ENCODE data around the gene IFI44L. TPM values are rescaled to one million over a fixed set of nuclear protein-coding genes. Genes with fewer than 3 reads are reported as not detected.

Gene IFI44L
- total RNA-seq, 4 donors from 2014 or later = 0.57 to 4.6 (median 2.2) TPM

DNA sequence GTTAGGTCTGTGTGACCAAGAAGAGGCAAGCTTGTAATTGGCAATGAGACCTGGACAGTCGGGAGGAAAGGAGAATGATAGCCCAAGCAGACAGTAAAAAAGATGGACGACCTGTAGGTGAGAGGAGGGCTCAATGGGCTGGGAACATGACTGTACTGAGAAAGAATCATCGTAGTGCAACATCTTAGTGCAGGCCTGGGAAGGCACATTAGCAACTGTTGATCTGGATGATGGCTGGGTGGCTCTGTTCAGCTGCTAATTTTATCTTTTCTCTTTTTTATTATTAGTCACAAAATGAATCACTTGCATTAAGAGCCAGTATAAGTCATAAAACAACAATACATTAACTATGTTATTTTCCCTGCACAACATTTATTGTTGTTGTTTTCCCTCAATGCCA is 62.2 kb downstream of the IFI44L start:
- H3K9me3 ChIP-seq = no peaks in the 10 kb centered on the region
- no peak for DNase-seq (ENCODE audit: low spot score in 2 of 2)
- TF ChIP-seq POLR2A (IDR thresholded peaks at IDR 0.05) = no peak
- TF ChIP-seq POLR2AphosphoS5 (IDR thresholded peaks at IDR 0.05) = no peak
- TF ChIP-seq, protein P1, sequence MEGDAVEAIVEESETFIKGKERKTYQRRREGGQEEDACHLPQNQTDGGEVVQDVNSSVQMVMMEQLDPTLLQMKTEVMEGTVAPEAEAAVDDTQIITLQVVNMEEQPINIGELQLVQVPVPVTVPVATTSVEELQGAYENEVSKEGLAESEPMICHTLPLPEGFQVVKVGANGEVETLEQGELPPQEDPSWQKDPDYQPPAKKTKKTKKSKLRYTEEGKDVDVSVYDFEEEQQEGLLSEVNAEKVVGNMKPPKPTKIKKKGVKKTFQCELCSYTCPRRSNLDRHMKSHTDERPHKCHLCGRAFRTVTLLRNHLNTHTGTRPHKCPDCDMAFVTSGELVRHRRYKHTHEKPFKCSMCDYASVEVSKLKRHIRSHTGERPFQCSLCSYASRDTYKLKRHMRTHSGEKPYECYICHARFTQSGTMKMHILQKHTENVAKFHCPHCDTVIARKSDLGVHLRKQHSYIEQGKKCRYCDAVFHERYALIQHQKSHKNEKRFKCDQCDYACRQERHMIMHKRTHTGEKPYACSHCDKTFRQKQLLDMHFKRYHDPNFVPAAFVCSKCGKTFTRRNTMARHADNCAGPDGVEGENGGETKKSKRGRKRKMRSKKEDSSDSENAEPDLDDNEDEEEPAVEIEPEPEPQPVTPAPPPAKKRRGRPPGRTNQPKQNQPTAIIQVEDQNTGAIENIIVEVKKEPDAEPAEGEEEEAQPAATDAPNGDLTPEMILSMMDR (IDR thresholded peaks at IDR 0.05) = no peak
- no peak for TF ChIP-seq EP300 (IDR thresholded peaks at IDR 0.05)
- H3K36me3 ChIP-seq = no peaks in the 10 kb centered on the region
- 56% methylated on average over 3 of the region's 3 CpGs for WGBS
- no peak overlapping the region for H3K4me3 ChIP-seq
- H3K27me3 ChIP-seq = no peaks in the 10 kb centered on the region
- H3K4me1 ChIP-seq = no peaks in the 10 kb centered on the region
- H3K27ac ChIP-seq = no peak overlapping the region

DNA sequence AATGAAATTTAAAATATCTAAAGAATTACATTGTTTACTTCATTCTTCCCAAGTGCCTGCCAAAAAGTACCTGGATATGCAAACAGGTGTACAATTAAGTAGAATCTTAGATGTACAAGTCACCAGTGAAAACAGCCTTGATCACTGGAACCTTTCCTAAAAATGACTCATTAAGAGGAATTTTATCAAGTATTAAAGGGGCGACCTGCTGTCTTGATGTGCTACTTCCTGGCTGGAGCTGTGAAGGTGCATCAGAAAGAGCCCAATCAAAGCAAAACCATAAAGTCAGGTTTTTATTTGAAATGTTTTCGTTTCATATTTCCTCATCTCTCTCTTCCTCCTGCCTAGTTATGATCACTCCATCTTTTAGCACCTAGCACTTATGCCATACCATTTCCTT is 62.8 kb downstream of the IFI44L start:
- TF ChIP-seq POLR2AphosphoS5 (IDR thresholded peaks at IDR 0.05) (no peak), POLR2A (IDR thresholded peaks at IDR 0.05) (no peak)
- TF ChIP-seq, protein P1 (IDR thresholded peaks at IDR 0.05) = no peak
- no peak for DNase-seq (ENCODE audit: low spot score in 2 of 2)
- Histone ChIP-seq H3K9me3 (no peaks in the 10 kb centered on the region), H3K4me1 (no peaks in the 10 kb centered on the region), H3K4me3 (no peak overlapping the region), H3K27ac (no peak overlapping the region), H3K36me3 (no peaks in the 10 kb centered on the region), H3K27me3 (no peaks in the 10 kb centered on the region)
- WGBS = 59% methylated on average over 2 of the region's 2 CpGs

DNA sequence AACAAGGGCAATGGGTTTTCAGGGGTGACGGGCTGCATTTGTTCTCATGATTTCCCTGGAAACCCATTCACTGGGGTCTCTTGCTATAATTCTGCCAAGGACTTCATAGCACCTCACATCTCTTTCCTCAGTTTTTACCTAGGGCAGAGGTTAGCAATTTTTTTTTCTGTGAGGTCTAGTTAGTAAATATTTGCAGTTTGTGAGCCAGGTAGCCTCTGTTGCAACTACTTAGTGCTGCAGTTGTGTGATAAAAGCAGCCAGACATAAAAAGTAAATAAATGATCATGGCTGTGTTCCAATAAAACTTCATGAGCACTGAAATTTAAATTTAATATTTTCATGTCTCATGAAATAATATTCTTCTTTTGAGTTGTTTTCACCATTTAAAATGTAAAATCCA is 67.1 kb downstream of the IFI44L start:
- DNase-seq (ENCODE audit: low spot score in 2 of 2) = no peak

GRCh38 chr1:78687914-78688313 is 67.7 kb downstream of the IFI44L start:
- WGBS = 44% methylated on average over 2 of the region's 2 CpGs
- Histone ChIP-seq H3K27me3 (no peaks in the 10 kb centered on the region), H3K27ac (no peak overlapping the region), H3K4me1 (no peaks in the 10 kb centered on the region), H3K36me3 (no peaks in the 10 kb centered on the region), H3K4me3 (no peak overlapping the region), H3K9me3 (no peaks in the 10 kb centered on the region)
- no peak for TF ChIP-seq EP300 (IDR thresholded peaks at IDR 0.05)
- no peak for TF ChIP-seq POLR2AphosphoS5 (IDR thresholded peaks at IDR 0.05)
- TF ChIP-seq, protein P1 (IDR thresholded peaks at IDR 0.05) = no peak
- no peak for TF ChIP-seq POLR2A (IDR thresholded peaks at IDR 0.05)
- no peak for DNase-seq (ENCODE audit: low spot score in 2 of 2)

More for the DNA sequence above, 67.1 kb downstream of the IFI44L start:
- Histone ChIP-seq H3K27me3 (no peaks in the 10 kb centered on the region), H3K27ac (no peak overlapping the region), H3K9me3 (no peaks in the 10 kb centered on the region), H3K4me1 (no peaks in the 10 kb centered on the region), H3K4me3 (no peak overlapping the region), H3K36me3 (no peaks in the 10 kb centered on the region)
- TF ChIP-seq POLR2AphosphoS5 (IDR thresholded peaks at IDR 0.05) (no peak), POLR2A (IDR thresholded peaks at IDR 0.05) (no peak), EP300 (IDR thresholded peaks at IDR 0.05) (no peak)
- TF ChIP-seq, protein P1 (IDR thresholded peaks at IDR 0.05) = no peak
- 88% methylated on average over 1 of the region's 1 CpG for WGBS

DNA sequence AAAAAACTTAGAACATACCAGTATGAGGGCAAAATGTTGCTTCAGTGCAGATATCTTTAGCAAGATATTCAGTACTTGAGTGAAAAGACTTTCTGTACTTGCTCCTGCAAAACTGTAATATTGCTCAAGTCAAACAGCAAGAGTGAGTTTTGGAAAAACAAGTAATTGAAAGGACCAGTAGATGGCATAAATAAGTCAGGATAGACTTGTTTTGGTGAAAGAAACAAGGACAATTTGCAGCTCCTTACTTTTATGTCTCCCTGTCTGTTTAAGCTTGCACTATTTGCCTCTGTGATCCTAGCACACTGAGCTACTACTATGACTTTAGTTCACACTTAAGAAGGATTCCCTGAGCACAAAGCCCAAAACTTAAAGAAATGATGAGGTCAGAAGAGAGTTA is 68.4 kb downstream of the IFI44L start:
- H3K9me3 ChIP-seq = no peaks in the 10 kb centered on the region
- DNase-seq (ENCODE audit: low spot score in 2 of 2) = no peak
- no peaks in the 10 kb centered on the region for H3K27me3 ChIP-seq
- no peaks in the 10 kb centered on the region for H3K4me1 ChIP-seq
- H3K36me3 ChIP-seq = no peaks in the 10 kb centered on the region
- no peak overlapping the region for H3K27ac ChIP-seq
- no peak overlapping the region for H3K4me3 ChIP-seq
- TF ChIP-seq, protein P1 (IDR thresholded peaks at IDR 0.05) = no peak
- no peak for TF ChIP-seq POLR2AphosphoS5 (IDR thresholded peaks at IDR 0.05)
- no peak for TF ChIP-seq EP300 (IDR thresholded peaks at IDR 0.05)
- TF ChIP-seq POLR2A (IDR thresholded peaks at IDR 0.05) = no peak

All from suprapubic skin (tissue), 4 donors.